HG02588 (cell line): ENCODE results near the gene HK3.
"Not testable (repeated sequence)": the region's sequence is repeated elsewhere in the genome, so short reads cannot be mapped to it uniquely, and the experiment has no call there.

Source experiments
- ATAC-seq: cut with Tn5 transposase; IDR thresholded peaks from one replicate; pipeline ENCODE4 v1.9.1; 2021; ENCODE audit warnings: mild to moderate bottlenecking, moderate library complexity; ENCODE audit not compliant: unreplicated experiment

The HK3 gene

DNA sequence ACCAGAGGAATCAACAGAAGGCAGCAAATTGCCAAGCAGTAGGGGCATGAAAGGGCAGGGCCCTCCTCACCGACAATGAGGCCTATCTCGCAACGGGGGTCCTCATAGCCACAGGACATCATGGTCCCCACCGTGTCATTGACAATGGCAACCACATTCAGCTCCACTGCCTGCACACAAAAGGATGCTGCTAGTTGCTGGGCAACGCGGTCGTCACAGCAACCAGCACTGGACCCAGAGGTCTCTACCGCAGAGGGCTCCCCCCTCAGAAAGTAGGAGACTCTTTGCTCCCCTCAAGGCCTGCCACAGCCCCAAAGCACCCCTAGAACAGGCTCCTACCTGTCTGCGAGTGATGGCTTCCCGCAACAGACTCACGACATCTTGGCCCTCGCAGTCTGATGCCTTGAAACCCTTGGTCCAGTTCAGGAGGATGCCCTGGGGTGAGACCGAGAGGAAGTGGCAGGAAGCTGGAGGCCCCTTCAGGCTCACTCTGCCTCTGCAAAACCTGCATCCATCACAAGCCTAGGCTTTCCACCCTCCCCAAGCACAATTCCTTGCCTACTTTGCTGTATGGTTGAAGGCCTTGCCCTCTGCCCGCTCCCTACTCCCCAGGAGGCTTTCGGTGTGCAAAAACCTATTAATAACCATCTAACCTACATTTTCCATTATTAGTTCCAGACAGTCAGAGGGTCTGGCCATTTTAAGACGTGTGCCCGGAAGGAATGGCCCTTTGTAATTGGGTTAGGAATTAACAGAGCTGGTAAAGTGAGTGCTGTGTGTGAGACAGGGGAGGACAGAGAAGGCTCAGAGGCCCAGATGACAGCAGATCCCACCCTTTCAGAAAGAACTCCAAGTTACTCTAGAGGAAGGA is 15.2 kb downstream of the HK3 start:
- ATAC-seq: no peak

- no peak for ATAC-seq
Measured at GRCh38 chr5:176882567-176882903, 16.6 kb downstream of the HK3 start.

DNA sequence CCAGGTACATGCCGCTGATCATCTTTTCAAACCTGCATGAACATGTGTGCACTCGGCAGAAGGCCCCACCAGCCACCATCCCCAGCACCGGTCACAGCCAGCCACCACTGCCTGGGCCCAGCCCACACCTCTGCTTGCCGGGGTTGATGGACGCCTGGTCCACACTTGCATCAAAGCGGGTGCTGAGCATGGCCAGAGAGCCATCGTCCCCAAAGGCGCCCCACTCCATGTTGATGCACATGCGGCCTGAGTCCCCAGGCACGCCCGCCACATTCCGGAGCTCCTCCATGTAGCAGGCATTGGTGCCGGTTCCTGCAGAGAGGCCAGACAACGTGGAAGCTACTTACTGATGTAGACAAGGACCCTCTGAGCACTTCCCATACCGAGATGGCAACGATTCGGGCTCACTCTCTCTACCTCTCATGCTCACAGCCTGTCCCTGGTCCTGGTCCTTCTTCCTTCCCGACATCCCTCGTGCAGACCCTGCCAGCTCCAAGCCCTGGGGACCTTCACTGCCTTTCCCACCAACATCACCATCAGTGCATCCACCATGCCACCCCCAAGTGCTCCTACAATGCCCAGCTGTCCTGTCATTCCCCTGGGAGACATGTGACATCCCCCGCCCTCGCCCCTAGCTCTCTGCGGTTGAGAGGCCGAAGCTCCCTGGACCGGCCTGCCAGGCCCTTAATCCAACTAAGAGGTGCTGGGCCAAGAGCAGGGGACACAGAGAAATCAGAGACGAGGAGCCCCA is 17.2 kb downstream of the HK3 start:
- no peak for ATAC-seq

- ATAC-seq: no peak
Measured at GRCh38 chr5:176881021-176881749, 18.0 kb downstream of the HK3 start.

DNA sequence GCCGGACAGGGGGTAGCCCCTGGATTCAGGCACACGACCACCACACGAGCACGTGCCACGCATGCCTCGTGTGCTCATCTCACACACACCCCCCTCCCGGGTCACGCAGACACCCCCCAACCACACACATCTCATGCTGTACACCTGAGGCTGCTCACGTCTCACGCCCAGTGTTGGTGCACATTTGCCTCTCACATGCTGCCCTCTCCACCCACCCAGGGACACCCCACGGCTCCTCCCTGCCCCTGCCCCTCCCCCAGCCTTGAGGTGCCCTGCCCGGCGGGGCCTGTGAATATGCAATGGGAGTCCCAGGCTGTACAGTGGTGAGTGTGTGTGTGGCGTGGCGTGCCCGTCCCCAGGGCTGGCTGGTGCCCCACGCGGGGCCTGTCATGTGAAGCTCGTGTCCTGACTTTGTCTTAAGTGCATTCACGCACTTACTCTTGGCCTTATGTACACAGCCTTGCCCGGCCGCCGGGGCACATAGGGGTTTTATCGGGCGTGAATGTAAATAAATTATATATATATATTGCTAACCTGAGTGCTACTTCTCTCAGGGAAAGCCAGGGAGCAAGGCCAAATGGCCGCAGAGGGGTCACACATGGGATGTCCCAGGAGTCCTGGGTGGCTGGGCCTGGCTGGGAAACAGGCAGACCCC is 18.7 kb downstream of the HK3 start:
- ATAC-seq: no peak

DNA sequence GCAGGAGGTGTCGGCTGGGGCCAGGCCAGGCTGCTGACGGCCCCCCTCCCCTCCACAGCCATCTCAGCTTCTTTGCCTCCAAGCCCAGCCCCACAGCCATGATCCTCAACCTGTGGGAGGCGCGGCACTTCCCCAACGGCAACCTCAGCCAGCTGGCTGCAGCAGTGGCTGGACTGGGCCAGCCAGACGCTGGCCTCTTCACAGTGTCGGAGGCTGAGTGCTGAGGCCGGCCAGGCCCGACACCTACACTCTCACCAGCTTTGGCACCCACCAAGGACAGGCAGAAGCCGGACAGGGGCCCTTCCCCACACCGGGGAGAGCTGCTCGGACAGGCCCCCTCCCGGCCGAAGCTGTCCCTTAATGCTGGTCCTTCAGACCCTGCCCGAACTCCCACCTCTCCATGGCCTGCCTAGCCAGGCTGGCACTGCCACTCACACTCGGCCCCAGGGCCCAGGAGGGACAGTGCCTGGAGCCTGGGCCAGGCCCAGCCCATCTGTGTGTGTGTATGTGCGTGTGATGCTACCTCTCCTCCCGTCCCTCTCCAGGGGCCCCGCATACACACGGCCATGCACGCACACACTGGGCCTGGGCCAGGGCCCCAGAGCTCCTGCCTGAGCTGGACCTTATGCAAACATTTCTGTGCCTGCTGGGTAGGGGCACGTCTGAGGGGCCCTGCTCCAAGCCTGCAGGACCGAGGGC is 19.3 kb downstream of the HK3 start:
- no peak for ATAC-seq

DNA sequence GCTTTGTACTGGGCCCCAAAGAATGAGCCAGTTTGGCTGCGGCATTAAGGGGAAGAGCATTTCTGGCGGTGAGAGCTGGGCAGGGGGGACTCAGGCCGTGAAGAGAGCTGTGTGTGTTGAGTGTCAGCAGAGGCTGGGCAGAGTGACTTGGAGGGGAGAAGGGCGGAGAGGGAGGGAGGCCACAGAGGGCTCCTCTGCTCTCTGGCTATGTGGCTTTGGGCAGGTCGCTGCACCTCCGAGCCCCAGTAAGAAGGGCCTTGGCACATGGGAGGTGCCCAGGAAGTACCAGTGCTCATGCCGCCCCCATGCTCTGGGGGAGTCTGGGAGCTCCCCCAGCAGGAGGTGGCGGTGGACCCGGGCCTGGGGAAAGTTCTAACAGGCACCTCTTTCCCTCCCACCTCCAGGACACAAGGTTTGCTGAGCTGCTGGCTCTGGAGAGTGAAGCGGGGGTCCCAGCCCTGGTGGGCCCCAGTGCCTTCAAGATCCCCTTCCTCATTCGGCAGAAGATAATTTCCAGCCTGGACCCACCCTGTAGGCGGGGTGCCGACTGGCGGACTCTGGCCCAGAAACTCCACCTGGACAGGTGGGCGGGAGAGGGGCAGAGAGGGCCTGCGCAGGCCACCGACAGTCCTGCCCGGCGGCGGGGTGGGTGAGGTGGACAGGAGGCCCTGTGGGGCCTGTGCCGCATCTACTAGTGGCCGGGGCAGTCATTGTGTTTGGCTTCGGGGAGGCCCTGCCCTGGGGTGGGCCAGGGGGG is 20.1 kb downstream of the HK3 start:
- no peak for ATAC-seq

GRCh38 chr5:176878463-176878862 is 20.7 kb downstream of the HK3 start:
- no peak for ATAC-seq

GRCh38 chr5:176877793-176878331 is 21.3 kb downstream of the HK3 start:
- ATAC-seq: no peak

- no peak for ATAC-seq
Measured at GRCh38 chr5:176876506-176877431, 22.4 kb downstream of the HK3 start.

DNA sequence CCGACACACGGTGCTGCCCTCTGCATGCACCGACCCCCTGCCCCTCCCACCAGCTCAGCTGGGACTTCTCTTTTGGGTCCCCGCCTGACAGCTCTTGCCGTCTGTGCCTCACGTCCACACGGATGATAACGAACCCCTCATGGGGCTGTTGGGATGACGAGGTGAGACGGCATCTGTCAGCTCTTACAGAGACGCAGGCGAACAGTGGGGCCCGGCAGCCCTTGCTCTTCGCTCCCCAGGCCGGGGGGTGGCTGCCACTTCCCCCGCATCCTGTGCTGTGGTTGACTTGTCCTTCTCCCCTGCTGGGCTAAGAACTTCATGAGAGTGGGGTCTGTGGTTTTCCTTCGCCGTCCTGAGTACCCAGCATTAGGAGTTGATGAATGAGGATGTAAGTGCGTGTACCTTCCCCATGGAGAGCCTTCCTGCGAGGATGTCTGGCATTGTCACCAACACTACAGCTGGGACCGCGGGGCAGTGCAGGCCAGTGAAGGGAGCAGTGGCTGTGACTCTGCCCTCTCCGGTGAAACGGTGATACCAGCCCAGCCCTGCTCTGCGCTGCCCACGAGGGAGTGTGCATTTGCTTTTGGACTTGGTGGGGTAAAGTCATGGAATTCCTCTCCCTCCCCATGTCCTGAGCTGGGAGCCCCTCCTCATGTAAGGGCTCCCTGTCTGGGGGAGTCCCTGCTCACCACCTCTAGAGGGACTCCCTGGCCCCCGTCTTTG is 23.2 kb downstream of the HK3 start:
- ATAC-seq: no peak

GRCh38 chr5:176875014-176875550 is 24.1 kb downstream of the HK3 start:
- no peak for ATAC-seq

- ATAC-seq: no peak
Measured at GRCh38 chr5:176874198-176874780, 24.9 kb downstream of the HK3 start.

GRCh38 chr5:176873541-176874172 is 25.5 kb downstream of the HK3 start:
- no peak for ATAC-seq

DNA sequence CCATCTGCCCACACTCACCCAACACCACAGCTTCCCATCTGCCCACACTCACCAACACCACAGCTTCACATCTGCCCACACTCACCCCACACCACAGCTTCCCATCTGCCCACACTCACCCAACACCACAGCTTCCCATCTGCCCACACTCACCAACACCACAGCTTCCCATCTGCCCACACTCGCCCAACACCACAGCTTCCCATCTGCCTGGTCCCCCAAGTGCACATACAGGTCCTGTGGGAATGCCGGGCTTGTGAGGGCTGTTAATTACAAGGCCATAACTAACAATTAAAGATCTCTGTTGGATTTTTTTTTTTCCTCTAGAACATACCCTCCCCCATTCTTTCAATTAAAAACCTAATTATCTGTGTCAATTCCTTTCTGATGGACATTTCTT is 26.1 kb downstream of the HK3 start:
- not testable (repeated sequence) for ATAC-seq

GRCh38 chr5:176872586-176872985 is 26.6 kb downstream of the HK3 start:
- ATAC-seq: not testable (repeated sequence)

DNA sequence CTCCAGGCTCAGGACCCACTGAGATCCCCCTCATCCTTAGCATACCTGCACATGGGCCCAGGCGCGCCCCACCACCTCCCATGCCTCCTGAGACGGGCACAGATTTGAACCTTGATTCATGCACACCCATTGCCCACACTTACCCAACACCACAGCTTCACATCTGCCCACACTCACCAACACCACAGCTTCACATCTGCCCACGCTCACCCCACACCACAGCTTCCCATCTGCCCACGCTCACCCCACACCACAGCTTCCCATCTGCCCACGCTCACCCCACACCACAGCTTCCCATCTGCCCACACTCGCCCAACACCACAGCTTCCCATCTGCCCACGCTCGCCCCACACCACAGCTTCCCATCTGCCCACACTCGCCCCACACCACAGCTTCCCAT is 28.5 kb downstream of the HK3 start:
- not testable (repeated sequence) for ATAC-seq
